Esophagus muscularis mucosa (tissue), 4 donors: ENCODE measurements around the gene SLC38A2.

ENCODE experiments used
- CTCF ChIP-seq, 3 experiments: fragments of 200-600 bp in 2 of 3; fragments of 450-650 bp in 1 of 3; sonication (generic) in 2 of 3; IDR thresholded peaks; one replicate each; pipeline ENCODE4 v1.5.1; 2017 to 2019; ENCODE audit warnings: antibody characterized with exemption in 3 of 3, mild to moderate bottlenecking in 2 of 3, moderate library complexity in 1 of 3
- EP300 ChIP-seq: sonication (generic); formaldehyde crosslinking; IDR thresholded peaks from one replicate; pipeline ENCODE4 v1.6.1; 2017; ENCODE audit warnings: antibody characterized with exemption
- POLR2AphosphoS5 ChIP-seq, 2 donors: sonication (generic); formaldehyde crosslinking; IDR thresholded peaks; one replicate each; pipeline ENCODE4 v1.6.1; 2017; ENCODE audit warnings: antibody characterized with exemption in 2 of 2

GRCh38 chr12:46410495-46410894 lies 37.9 kb upstream of the SLC38A2 start:
- TF ChIP-seq POLR2AphosphoS5 (IDR thresholded peaks at IDR 0.05) (no peak), CTCF (IDR thresholded peaks at IDR 0.05) (no peak), EP300 (no peak)
